ENCODE results near the gene FAM187B.

Gene FAM187B

GRCh38 chr19:35228177-35228930, at the start of gene FAM187B:
TSS of gene FAM187B (minus strand) at chr19:35228739. CDS start at chr19:35228680, 59 bp downstream.
- DNase-seq = no peak

- no peak for DNase-seq
These were observed 48.3 kb upstream of the FAM187B start for GRCh38 chr19:35276706-35277281.

DNA sequence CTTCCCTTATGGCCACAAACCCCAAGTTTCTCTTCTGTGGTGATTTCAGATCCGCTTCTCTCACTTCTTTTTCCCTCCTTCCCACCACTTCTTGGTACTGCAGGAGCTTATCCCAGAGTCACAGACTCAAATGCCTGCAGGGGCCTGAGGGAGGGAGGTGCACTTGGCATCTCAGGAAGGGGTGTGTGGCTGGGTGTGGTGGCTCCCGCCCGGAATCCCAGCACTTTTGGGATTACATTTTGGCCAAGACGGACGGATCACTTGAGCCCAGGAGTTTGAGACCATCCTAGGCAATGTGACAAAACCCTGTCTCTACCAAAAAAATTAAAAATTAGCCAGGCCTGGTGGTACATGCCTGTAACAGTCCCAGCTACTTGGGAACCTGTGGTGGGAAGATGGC, 45.8 kb upstream of the FAM187B start:
- DNase-seq = no peak

DNA sequence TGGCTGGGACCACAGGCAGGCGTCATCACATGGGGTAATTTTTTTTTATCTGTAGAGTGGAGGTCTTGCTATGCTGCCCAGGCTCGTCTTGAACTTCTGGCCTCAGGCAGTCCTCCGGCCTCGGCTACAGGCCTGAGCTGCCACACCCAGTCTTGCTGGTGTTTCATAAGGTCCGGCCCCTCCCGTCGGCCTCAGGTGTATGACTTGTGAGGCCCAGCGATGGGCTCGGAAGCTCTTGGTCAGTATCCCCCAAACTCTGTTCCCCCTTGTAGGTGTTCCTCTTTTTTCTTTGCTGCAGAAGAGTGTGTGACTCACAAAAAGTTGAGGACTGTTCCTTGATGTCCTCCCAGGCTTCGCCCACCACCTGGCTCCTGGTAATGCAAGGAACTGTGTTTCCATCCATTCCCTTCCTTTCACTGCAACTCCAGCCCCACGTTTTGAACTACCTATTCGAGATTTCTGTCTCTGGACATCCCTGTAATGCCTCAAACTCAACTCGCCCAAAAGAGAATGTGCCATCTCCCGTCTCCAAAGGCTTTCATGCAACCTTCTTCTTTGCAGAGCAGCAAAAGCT, 45.2 kb upstream of the FAM187B start:
- no peak for DNase-seq

DNA sequence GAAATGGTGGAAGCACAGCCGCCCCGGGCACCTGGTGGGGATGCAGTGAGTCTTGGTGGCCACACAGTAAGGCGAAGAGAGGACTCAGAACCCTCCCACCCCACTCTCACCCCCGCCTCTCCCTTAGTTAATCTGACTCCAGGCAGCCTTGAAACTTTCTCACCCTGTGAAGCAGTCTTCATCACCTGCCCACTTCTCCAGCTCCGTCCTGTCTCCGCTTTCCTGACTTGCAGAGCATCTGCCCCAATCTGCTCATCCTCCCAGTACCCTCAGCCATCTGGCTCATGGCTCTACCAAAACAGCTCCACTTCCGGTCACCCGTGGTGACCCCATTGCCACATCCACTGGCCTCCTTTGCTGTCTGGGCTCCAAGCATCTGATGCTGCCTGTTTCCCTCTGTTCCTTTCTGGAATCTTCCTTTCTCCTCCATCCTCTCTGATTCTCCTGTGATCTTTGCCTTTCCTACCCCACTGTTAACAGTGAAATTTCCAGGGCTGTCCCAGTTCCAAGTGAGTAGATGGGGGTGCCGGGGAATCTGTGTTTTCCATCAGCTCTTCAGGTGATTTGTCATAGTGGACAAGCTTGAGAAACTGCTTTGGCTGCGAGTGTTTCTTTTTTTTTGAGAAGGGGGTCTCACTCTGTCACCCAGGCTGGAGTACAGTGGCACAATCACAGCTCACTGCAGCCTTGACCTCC, 44.6 kb upstream of the FAM187B start:
- DNase-seq = no peak

DNA sequence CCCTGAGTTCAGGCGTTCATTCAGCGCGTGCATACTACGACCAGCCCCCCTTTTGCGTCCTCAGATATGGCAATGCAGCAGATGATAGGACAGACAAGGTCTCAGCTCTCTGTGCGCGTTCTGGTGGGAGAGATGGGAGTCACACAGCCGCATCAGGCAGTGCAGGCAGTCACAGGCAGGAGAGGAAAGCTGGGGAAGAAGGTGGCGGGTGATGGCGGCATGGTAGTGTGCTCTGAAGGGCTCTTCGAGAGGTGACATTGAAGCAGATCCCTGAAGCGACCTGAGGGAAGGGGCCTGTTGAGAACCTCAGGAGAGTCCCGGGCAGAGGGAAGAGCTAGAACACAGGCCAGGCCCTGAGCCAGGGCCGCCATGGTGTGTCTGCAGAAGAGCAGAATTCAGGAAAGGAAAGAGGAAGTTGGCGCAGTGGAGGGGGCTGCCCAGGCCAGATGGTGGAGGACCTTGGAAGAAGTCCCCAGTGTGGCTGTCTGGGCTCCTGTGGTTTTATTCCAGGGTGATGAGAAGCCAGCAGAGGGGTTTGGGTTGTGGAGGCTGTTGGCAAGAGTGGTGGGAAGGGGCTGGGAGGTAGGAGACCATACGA, 43.7 kb upstream of the FAM187B start:
- no peak for DNase-seq

DNA sequence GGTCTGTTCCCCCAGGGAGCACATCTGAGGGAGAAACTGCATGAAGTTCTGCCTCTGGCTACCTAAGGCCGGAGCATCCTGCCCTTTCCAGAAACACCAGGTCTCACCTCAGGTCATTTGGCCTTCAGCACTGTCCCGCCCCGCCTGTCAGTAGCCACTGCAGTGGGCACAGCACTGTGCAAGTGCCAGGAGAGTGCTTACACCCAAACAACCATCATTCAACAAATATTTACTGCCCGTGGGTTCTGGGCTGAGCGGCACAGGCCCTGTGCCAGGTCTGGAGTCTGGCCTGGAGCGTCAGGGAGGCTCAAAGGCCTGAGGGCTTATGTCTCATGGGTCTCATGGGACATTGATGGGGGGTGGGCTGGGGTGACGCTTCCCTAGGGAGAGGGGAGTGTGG, 43.0 kb upstream of the FAM187B start:
- no peak for DNase-seq

DNA sequence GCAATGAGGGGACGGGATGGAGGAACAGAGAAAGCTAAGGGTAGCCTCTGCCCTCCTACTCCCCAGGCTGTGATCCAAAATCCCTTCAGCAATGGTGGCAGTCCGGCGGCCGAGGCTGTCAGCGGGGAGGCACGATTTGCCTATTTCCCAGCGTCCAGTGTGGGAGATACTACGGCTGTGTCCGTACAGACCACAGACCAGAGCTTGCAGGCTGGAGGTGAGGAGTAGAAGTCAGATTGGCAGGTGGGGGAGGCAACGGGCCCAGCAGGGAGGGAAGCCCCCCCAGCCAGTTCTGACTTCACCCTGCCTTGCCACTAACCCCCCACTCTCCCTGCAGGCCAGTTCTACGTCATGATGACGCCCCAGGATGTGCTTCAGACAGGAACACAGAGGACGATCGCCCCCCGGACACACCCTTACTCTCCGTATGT, 41.9 kb upstream of the FAM187B start:
- DNase-seq = no peak

DNA sequence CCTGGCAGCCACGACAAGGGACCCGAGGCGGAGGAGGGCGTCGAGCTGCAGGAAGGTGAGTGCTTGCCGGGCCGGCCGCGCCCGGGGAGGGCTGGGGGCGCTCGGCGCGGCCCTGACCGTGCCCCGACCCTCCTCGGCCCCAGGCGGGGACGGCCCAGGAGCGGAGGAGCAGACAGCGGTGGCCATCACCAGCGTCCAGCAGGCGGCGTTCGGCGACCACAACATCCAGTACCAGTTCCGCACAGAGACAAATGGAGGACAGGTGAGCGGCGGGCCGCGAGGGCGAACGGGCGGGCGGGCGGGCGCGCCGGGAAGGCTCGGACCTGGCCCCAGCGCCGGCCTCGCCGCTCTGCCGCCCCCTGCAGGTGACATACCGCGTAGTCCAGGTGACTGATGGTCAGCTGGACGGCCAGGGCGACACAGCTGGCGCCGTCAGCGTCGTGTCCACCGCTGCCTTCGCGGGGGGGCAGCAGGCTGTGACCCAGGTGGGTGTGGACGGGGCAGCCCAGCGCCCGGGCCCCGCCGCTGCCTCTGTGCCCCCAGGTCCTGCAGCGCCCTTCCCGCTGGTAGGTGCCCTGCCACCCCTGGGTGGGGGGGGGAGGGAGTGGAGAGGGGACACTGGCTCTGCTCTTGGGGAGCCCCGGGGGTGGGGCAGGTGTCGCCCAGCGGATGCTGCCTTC, 41.0 kb upstream of the FAM187B start:
- peak; percentile 71 for DNase-seq

GRCh38 chr19:35268536-35269437, 40.2 kb upstream of the FAM187B start, which contains the start of gene USF2:
TSS of gene USF2 (plus strand) at chr19:35268962. CDS start at chr19:35269102, 140 bp downstream.
- DNase-seq = peak; percentile 73

DNA sequence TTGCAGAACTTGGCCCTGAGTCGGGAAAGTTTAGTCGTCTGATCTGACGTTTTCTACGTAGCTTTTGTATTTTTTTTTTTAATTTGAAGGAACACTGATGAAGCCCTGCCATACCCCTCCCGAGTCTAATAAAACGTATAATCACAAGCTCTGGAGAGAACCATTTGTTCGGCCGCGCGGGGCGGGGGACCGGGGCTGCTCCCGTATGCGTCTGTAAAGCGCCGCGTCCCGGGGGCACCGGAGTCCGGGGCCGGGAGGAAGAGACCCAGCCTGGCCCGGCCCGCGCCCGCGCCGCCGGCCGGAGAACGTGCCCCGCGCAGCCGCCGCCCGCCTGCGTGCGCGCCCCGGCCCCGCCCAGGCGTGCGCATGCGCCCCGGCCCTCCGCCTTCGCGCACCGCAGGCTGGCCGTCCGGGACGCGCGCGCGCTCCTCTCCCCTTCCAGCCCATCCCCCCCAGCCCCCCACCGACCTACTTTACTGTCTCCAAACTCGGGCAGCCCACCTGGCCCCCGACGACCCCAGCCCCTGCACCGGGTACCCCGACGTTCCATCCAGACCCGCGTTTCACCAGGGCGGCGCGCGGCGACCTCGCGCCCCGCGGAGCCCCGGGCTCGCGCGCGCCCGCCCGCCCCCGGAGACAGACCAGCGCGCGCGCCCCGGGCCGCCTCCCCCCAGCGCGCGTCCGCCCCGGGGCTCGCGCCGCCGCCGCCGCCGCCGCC, 39.4 kb upstream of the FAM187B start:
- peak; percentile 67 for DNase-seq

- no peak for DNase-seq
These were observed 38.8 kb upstream of the FAM187B start for GRCh38 chr19:35267353-35267817.

- DNase-seq = peak; percentile 22
These were observed 38.2 kb upstream of the FAM187B start for GRCh38 chr19:35266520-35267352.

- no peak for DNase-seq
These were observed 37.5 kb upstream of the FAM187B start for GRCh38 chr19:35265900-35266519.

- DNase-seq = peak; percentile 3
These were observed 36.8 kb upstream of the FAM187B start for GRCh38 chr19:35265126-35265899.

GRCh38 chr19:35264268-35265125, 36.0 kb upstream of the FAM187B start:
- peak; percentile 15 for DNase-seq

- DNase-seq = no peak
These were observed 33.7 kb upstream of the FAM187B start for GRCh38 chr19:35262101-35262761.

All from NCI-H2171 treated with DMSO at 0.1 percent for 48 hours (cell line).